ELF-1 (cell line): ENCODE data around the gene POLR2J2.
"Not testable (repeated sequence)": the region's sequence is repeated elsewhere in the genome, so short reads cannot be mapped to it uniquely, and the experiment has no call there.

Experiments
- DNase-seq: peaks from one replicate; pipeline ENCODE4 v3.0.0-alpha.2; 2016; ENCODE audit warnings: low read depth, low spot score

The POLR2J2 gene

GRCh38 chr7:102671956-102672307 lies 469 bp upstream of the POLR2J2 start:
- not testable (repeated sequence) for DNase-seq

- not testable (repeated sequence) for DNase-seq
Measured at GRCh38 chr7:102667523-102667922, 3.9 kb downstream of the POLR2J2 start.

GRCh38 chr7:102666850-102667249 lies 4.6 kb downstream of the POLR2J2 start:
- DNase-seq = not testable (repeated sequence)

GRCh38 chr7:102664765-102665164 lies 6.7 kb downstream of the POLR2J2 start:
- not testable (repeated sequence) for DNase-seq

GRCh38 chr7:102649924-102650323 lies 21.5 kb downstream of the POLR2J2 start, which contains the start of gene SPDYE2B:
TSS of gene SPDYE2B (plus strand) at chr7:102650319. CDS start at chr7:102652349, 2,030 bp downstream.
- not testable (repeated sequence) for DNase-seq

- DNase-seq = not testable (repeated sequence)
Measured at GRCh38 chr7:102647813-102648212, 23.6 kb downstream of the POLR2J2 start.

- not testable (repeated sequence) for DNase-seq
Measured at GRCh38 chr7:102643404-102643803, 28.1 kb downstream of the POLR2J2 start.

GRCh38 chr7:102642691-102643090 lies 28.8 kb downstream of the POLR2J2 start, which contains the start of gene UPK3BL1:
TSS of gene UPK3BL1 (minus strand) at chr7:102642791. CDS start at chr7:102642741, 50 bp downstream.
- not testable (repeated sequence) for DNase-seq

GRCh38 chr7:102638848-102639247 lies 32.6 kb downstream of the POLR2J2 start:
- not testable (repeated sequence) for DNase-seq

- DNase-seq = not testable (repeated sequence)
Measured at GRCh38 chr7:102636956-102637355, 34.5 kb downstream of the POLR2J2 start.

GRCh38 chr7:102635354-102635753 lies 36.1 kb downstream of the POLR2J2 start:
- not testable (repeated sequence) for DNase-seq

GRCh38 chr7:102634299-102634698 lies 37.2 kb downstream of the POLR2J2 start:
- not testable (repeated sequence) for DNase-seq

- not testable (repeated sequence) for DNase-seq
Measured at GRCh38 chr7:102630622-102631021, 40.8 kb downstream of the POLR2J2 start.

GRCh38 chr7:102627271-102627904 lies 44.1 kb downstream of the POLR2J2 start:
- not testable (repeated sequence) for DNase-seq

- not testable (repeated sequence) for DNase-seq
Measured at GRCh38 chr7:102618122-102618521, 53.3 kb downstream of the POLR2J2 start.

- not testable (repeated sequence) for DNase-seq
Measured at GRCh38 chr7:102616507-102617125, 54.8 kb downstream of the POLR2J2 start, which contains the start of gene RASA4. TSS of gene RASA4 (minus strand) at chr7:102616756. CDS start at chr7:102616689, 67 bp downstream.
